Neuronal stem cell (in vitro differentiated cells): ENCODE data around the gene GAS7.

Experiments used
- DNase-seq: peaks from one replicate; pipeline ENCODE4 v3.0.0-alpha.2; 2013; ENCODE audit warnings: low spot score
- H2AFZ ChIP-seq: one replicate; pipeline ENCODE4 v1.6.1; 2013; ENCODE audit warnings: mild to moderate bottlenecking, low read length, inconsistent platforms
- H2AK5ac ChIP-seq: 2 replicates; pipeline ENCODE4 v1.6.1; 2013; ENCODE audit warnings: low read depth, mild to moderate bottlenecking, inconsistent platforms, low read length, moderate library complexity, mixed read lengths
- H2BK120ac ChIP-seq: 2 replicates; pipeline ENCODE4 v1.6.1; 2013; ENCODE audit warnings: low read depth, mild to moderate bottlenecking, inconsistent platforms, low read length, moderate library complexity, mixed read lengths
- H2BK12ac ChIP-seq: one replicate; pipeline ENCODE4 v1.6.1; 2013; ENCODE audit warnings: low read length, inconsistent platforms
- H2BK15ac ChIP-seq: 2 replicates; pipeline ENCODE4 v1.6.1; 2013; ENCODE audit warnings: mild to moderate bottlenecking, low read length, inconsistent platforms, mixed read lengths
- H2BK5ac ChIP-seq: one replicate; pipeline ENCODE4 v1.6.1; 2013; ENCODE audit warnings: inconsistent platforms, mild to moderate bottlenecking, low read length, moderate library complexity
- H3K14ac ChIP-seq: one replicate; pipeline ENCODE4 v1.6.1; 2013; ENCODE audit warnings: low read length, inconsistent platforms
- H3K18ac ChIP-seq: 2 replicates; pipeline ENCODE4 v1.6.1; 2013; ENCODE audit warnings: low read length, inconsistent platforms
- H3K23ac ChIP-seq: 2 replicates; pipeline ENCODE4 v1.6.1; 2013; ENCODE audit warnings: low read depth, mild to moderate bottlenecking, mixed read lengths, low read length, inconsistent platforms; ENCODE audit not compliant: poor library complexity
- H3K27ac ChIP-seq: replicated peaks from 3 replicates; pipeline ENCODE4 v1.5.1; 2013; ENCODE audit warnings: low read length, inconsistent platforms
- H3K27me3 ChIP-seq, 3 experiments: 2 replicates each; pipeline ENCODE4 v1.6.1; 2013; ENCODE audit warnings: low read length in 3 of 3, mild to moderate bottlenecking in 2 of 3, inconsistent platforms in 1 of 3, low read depth in 1 of 3, mixed read lengths in 1 of 3, moderate library complexity in 1 of 3; ENCODE audit not compliant: control insufficient read depth in 3 of 3, insufficient read depth in 3 of 3
- H3K36me3 ChIP-seq, 2 donors: replicated peaks in 1 of 2; 2 replicates each; pipeline ENCODE4 v1.6.1; 2013; ENCODE audit warnings: low read length in 2 of 2; ENCODE audit not compliant: control insufficient read depth in 2 of 2, insufficient read depth in 2 of 2
- H3K4ac ChIP-seq: 2 replicates; pipeline ENCODE4 v1.6.1; 2013; ENCODE audit warnings: inconsistent platforms, mild to moderate bottlenecking, low read length, moderate library complexity
- H3K4me1 ChIP-seq, 2 donors: 1 replicate in 1 of 2; 2 replicates in 1 of 2; pipeline ENCODE4 v1.6.1; 2013; ENCODE audit warnings: low read length in 2 of 2, low read depth in 1 of 2; ENCODE audit not compliant: control insufficient read depth in 2 of 2, insufficient read depth in 1 of 2
- H3K4me2 ChIP-seq: one replicate; pipeline ENCODE4 v1.6.1; 2013; ENCODE audit warnings: mild to moderate bottlenecking, low read length, inconsistent platforms; ENCODE audit not compliant: insufficient read depth, poor library complexity, severe bottlenecking
- H3K4me3 ChIP-seq, 2 donors: 2 replicates each; pipeline ENCODE4 v1.5.1; 2013; ENCODE audit warnings: low read length in 2 of 2, mild to moderate bottlenecking in 2 of 2, inconsistent platforms in 1 of 2, moderate library complexity in 1 of 2
- H3K79me1 ChIP-seq: one replicate; pipeline ENCODE4 v1.6.1; 2013; ENCODE audit warnings: low read depth, mild to moderate bottlenecking, inconsistent platforms, low read length, moderate library complexity
- H3K9ac ChIP-seq: one replicate; pipeline ENCODE4 v1.6.1; 2013; ENCODE audit warnings: mild to moderate bottlenecking, low read depth, low read length, inconsistent platforms; ENCODE audit not compliant: poor library complexity
- H3K9me3 ChIP-seq, 2 donors: replicated peaks in 1 of 2; 2 replicates each; pipeline versions ENCODE3 to v1.6.1; 2013; ENCODE audit warnings: low read length in 2 of 2, mild to moderate bottlenecking in 2 of 2, inconsistent platforms in 1 of 2, low read depth in 1 of 2, mixed read lengths in 1 of 2, moderate library complexity in 1 of 2; ENCODE audit not compliant: control insufficient read depth in 2 of 2, insufficient read depth in 1 of 2
- H4K8ac ChIP-seq: one replicate; pipeline ENCODE4 v1.6.1; 2013; ENCODE audit warnings: low read depth, mild to moderate bottlenecking, inconsistent platforms, low read length, moderate library complexity
- H4K91ac ChIP-seq: one replicate; pipeline ENCODE4 v1.6.1; 2013; ENCODE audit warnings: low read length, low read depth, mild to moderate bottlenecking, inconsistent platforms; ENCODE audit not compliant: poor library complexity
- WGBS, 2 donors: extraction: QIAGEN DNeasy Blood & Tissue Kit; methylation state at CpG; one replicate each; pipeline ENCODE4 v1.1.7; 2013; ENCODE audit warnings: missing lambda C conversion rate in 2 of 2, mixed read lengths in 1 of 2; ENCODE audit not compliant: insufficient read length in 2 of 2, insufficient replicate concordance in 1 of 2; ENCODE audit errors: extremely low coverage in 2 of 2; 5-methylcytosine and 5-hydroxymethylcytosine counted together

Gene GAS7

DNA sequence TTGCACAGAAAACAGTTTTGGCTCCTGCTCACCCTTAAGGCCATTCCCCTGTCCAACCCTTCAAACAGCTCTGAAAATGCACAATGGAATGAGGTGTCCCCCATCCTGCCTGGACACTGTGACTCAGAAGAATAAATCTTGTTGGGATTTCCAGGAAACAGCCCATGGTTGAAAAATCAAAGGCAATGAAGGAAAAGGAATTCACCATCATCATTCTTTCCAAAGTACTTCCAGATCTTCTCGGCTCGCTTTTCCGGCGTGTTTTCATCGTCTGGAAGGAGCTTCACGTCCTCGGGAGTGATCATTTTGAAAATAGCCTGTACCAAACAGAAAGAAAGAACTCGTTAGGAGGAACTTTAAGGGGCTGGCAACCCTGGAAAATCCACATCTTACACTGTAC lies 297.6 kb downstream of the GAS7 start:
- no peak for DNase-seq
- Histone ChIP-seq H3K27me3 (no peaks in the 10 kb centered on the region), H2BK12ac (no peak overlapping the region), H3K79me1 (no peaks in the 10 kb centered on the region), H3K14ac (no peak overlapping the region), H3K23ac (no peak overlapping the region), H3K4me2 (no peak overlapping the region), H3K9me3 (peaks cover 0 to 2% of the 10 kb centered on the region in 2 donors), H3K4me1 (peaks cover 0 to 15% of the 10 kb centered on the region in 2 donors), H3K18ac (no peak overlapping the region), H2BK15ac (no peak overlapping the region), H3K9ac (no peak overlapping the region), H3K27ac (no peak overlapping the region), H4K8ac (no peak overlapping the region), H2AFZ (no peak overlapping the region), H3K36me3 (no peaks in the 10 kb centered on the region), H4K91ac (no peak overlapping the region), H2BK5ac (no peak overlapping the region), H2AK5ac (no peak overlapping the region), H3K4me3 (no peak overlapping the region), H3K4ac (no peak overlapping the region), H2BK120ac (no peak overlapping the region)
- WGBS, 2 donors: no CpG with 5 or more reads among the region's 8 CpGs

DNA sequence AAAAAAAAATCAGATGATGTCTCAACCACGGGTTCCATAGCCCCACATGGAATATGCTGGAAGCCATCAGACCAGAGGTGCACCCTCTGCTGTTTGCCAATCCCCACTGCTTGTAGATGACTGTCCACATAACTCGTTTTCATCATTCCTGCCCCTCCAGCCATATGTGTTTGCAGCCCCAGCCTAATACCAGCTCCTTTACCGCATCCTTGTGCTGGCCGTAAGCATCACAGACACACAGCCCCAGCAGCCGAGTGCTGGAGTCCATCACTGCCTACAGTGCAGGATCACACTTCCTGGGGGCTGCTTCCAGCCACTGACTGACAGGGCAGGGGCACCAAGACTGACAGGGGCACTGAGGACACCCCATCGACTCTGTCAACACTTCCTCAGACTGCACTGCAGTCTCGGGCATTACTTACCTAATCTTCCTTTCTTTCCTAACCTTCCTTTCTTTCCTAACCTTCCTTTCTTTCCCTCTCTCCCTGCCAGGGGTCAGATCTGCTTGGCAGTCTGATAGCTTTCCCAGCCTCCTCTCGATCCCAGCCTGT lies 298.3 kb downstream of the GAS7 start:
- Histone ChIP-seq H3K36me3 (no peaks in the 10 kb centered on the region), H3K4ac (no peak overlapping the region), H3K4me3 (no peak overlapping the region), H2BK15ac (no peak overlapping the region), H3K27me3 (no peaks in the 10 kb centered on the region), H3K4me1 (peaks cover 0 to 15% of the 10 kb centered on the region in 2 donors), H4K91ac (no peak overlapping the region), H3K9me3 (peaks cover 0 to 2% of the 10 kb centered on the region in 2 donors), H3K4me2 (no peak overlapping the region), H3K14ac (no peak overlapping the region), H4K8ac (no peak overlapping the region), H3K9ac (no peak overlapping the region), H2BK120ac (no peak overlapping the region), H2AK5ac (no peak overlapping the region), H2BK12ac (no peak overlapping the region), H3K27ac (no peak overlapping the region), H3K23ac (no peak overlapping the region), H3K18ac (peak overlapping the region; percentile 73), H2BK5ac (no peak overlapping the region), H2AFZ (no peak overlapping the region), H3K79me1 (no peaks in the 10 kb centered on the region)
- WGBS, 2 donors: no CpG with 5 or more reads among the region's 8 CpGs
- DNase-seq: no peak

DNA sequence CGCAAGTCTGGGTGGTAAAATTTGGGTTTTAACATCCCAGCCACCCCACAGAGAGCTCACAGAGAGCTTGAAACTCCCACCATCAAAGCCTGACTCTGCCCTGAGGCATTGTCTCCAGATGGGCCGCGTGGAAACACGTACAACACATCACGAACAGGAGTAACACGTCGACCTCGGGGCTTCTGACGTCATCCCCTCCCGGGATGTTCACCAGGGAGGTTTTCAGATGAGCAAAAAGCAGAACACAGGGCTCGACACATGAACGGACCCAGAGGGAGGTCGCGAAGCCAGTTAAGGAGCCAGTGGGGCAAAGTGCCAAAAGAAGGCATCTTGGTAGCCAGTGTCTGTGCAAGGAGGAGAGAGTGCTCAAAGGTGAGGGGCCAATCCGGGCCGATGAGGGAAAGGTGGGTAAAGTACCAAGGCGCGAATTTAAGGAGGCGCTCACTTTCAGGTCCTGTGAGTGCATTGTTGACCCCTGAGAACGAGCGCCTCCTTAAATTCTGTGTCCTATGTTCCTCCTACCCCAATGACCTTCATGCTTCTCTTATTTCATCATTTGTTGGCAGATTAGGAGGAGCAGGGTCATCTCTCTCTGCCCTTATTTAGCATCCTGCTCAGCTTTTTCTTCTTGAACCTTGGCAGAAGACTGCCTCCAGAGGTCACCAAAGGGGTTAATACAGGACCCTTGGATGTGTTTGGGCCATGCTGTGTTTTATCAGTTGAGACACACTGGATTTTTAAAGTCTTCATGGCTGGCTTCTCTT lies 298.9 kb downstream of the GAS7 start:
- H2BK5ac ChIP-seq: no peak overlapping the region
- no peak overlapping the region for H3K4ac ChIP-seq
- no peak overlapping the region for H3K4me2 ChIP-seq
- H3K79me1 ChIP-seq: no peaks in the 10 kb centered on the region
- H3K23ac ChIP-seq: no peak overlapping the region
- H3K4me3 ChIP-seq: no peak overlapping the region
- H3K14ac ChIP-seq: no peak overlapping the region
- H2BK15ac ChIP-seq: no peak overlapping the region
- H3K27me3 ChIP-seq: no peaks in the 10 kb centered on the region
- no peak overlapping the region for H2BK12ac ChIP-seq
- H3K9me3 ChIP-seq: peaks cover 0 to 2% of the 10 kb centered on the region in 2 donors
- no peak overlapping the region for H2AK5ac ChIP-seq
- peaks cover 0 to 15% of the 10 kb centered on the region in 2 donors for H3K4me1 ChIP-seq
- H3K18ac ChIP-seq: no peak overlapping the region
- no peak overlapping the region for H3K27ac ChIP-seq
- H3K36me3 ChIP-seq: no peaks in the 10 kb centered on the region
- no CpG with 5 or more reads among the region's 21 CpGs for WGBS, 2 donors
- H4K8ac ChIP-seq: no peak overlapping the region
- no peak overlapping the region for H3K9ac ChIP-seq
- no peak overlapping the region for H2BK120ac ChIP-seq
- no peak overlapping the region for H4K91ac ChIP-seq
- DNase-seq: no peak
- H2AFZ ChIP-seq: no peak overlapping the region

- Histone ChIP-seq H3K18ac (no peak overlapping the region), H4K91ac (no peak overlapping the region), H3K79me1 (no peaks in the 10 kb centered on the region), H2BK5ac (no peak overlapping the region), H2AFZ (no peak overlapping the region), H3K14ac (no peak overlapping the region), H3K4me2 (no peak overlapping the region), H3K23ac (no peak overlapping the region), H2AK5ac (no peak overlapping the region), H3K4me1 (peaks cover 0 to 15% of the 10 kb centered on the region in 2 donors), H3K36me3 (no peaks in the 10 kb centered on the region), H3K27me3 (no peaks in the 10 kb centered on the region), H3K4ac (no peak overlapping the region), H4K8ac (no peak overlapping the region), H3K4me3 (no peak overlapping the region), H2BK12ac (no peak overlapping the region), H2BK15ac (no peak overlapping the region), H2BK120ac (no peak overlapping the region), H3K9ac (no peak overlapping the region), H3K27ac (no peak overlapping the region), H3K9me3 (peaks cover 0 to 2% of the 10 kb centered on the region in 2 donors)
- DNase-seq: no peak
- no CpG with 5 or more reads among the region's 8 CpGs for WGBS, 2 donors
Measured at GRCh38 chr17:9898812-9899211, 299.6 kb downstream of the GAS7 start.
